ENCODE results near the gene CPXM1.

Gene CPXM1
- 0 to 0.23 (median 0) reads per million in 9 experiments for total RNA-seq

- H3K9me3 Mint-ChIP-seq = no peaks in the 10 kb centered on the region
- ATAC-seq (replicated peaks) (peak; percentile 49), DNase-seq (no peak)
- H3K27ac Mint-ChIP-seq = peak within 1 kb of the TSS; percentile 49 to 87
- H3K27me3 Mint-ChIP-seq = peaks cover 84 to 100% of the 10 kb centered on the region in 2 donors
- H3K36me3 Mint-ChIP-seq (ENCODE audit: insufficient read depth) = peaks cover 2% of the 10 kb centered on the region
- H3K4me1 Mint-ChIP-seq (ENCODE audit: low read depth in 2 of 2) = peaks cover 19 to 22% of the 10 kb centered on the region in 2 donors
- H3K4me3 Mint-ChIP-seq = peak within 1 kb of the TSS; percentile 78 to 84
These were observed at the start of gene CPXM1 for GRCh38 chr20:2800521-2801285. CPXM1 (minus strand) TSS chr20:2800627; CDS start chr20:2800572, 55 bp downstream.

- H3K27ac Mint-ChIP-seq = no peak overlapping the region
- no peaks in the 10 kb centered on the region for H3K27me3 Mint-ChIP-seq
- H3K4me3 Mint-ChIP-seq = no peak overlapping the region
- ATAC-seq (replicated peaks) = no peak
- no peak for DNase-seq
- peaks cover 22 to 30% of the 10 kb centered on the region in 2 donors for H3K4me1 Mint-ChIP-seq (ENCODE audit: low read depth in 2 of 2)
- no peaks in the 10 kb centered on the region for H3K9me3 Mint-ChIP-seq
- peaks cover 15% of the 10 kb centered on the region for H3K36me3 Mint-ChIP-seq (ENCODE audit: insufficient read depth)
These were observed 49.1 kb upstream of the CPXM1 start for GRCh38 chr20:2849529-2849928.

- DNase-seq = no peak
- Mint-ChIP-seq H3K36me3 (ENCODE audit: insufficient read depth) (peaks cover 15% of the 10 kb centered on the region), H3K27me3 (no peaks in the 10 kb centered on the region), H3K9me3 (no peaks in the 10 kb centered on the region), H3K4me1 (ENCODE audit: low read depth in 2 of 2) (peaks cover 23 to 35% of the 10 kb centered on the region in 2 donors), H3K4me3 (no peak overlapping the region), H3K27ac (no peak overlapping the region)
- no peak for ATAC-seq (replicated peaks)
These were observed 47.4 kb upstream of the CPXM1 start for GRCh38 chr20:2847802-2848201.

- peaks cover 12 to 28% of the 10 kb centered on the region in 2 donors for H3K4me1 Mint-ChIP-seq (ENCODE audit: low read depth in 2 of 2)
- DNase-seq = no peak
- no peaks in the 10 kb centered on the region for H3K27me3 Mint-ChIP-seq
- H3K27ac Mint-ChIP-seq = no peak overlapping the region
- peaks cover 10% of the 10 kb centered on the region for H3K36me3 Mint-ChIP-seq (ENCODE audit: insufficient read depth)
- H3K4me3 Mint-ChIP-seq = no peak overlapping the region
- H3K9me3 Mint-ChIP-seq = no peaks in the 10 kb centered on the region
- no peak for ATAC-seq (replicated peaks)
These were observed 46.3 kb upstream of the CPXM1 start for GRCh38 chr20:2846698-2847097.

GRCh38 chr20:2845607-2846006 lies 45.2 kb upstream of the CPXM1 start:
- H3K36me3 Mint-ChIP-seq (ENCODE audit: insufficient read depth) = peaks cover 7% of the 10 kb centered on the region
- no peaks in the 10 kb centered on the region for H3K27me3 Mint-ChIP-seq
- H3K4me3 Mint-ChIP-seq = no peak overlapping the region
- ATAC-seq (replicated peaks) (no peak), DNase-seq (no peak)
- peak overlapping the region in 1 of 2 donors; percentile 44 for H3K27ac Mint-ChIP-seq
- peaks cover 13 to 30% of the 10 kb centered on the region in 2 donors for H3K4me1 Mint-ChIP-seq (ENCODE audit: low read depth in 2 of 2)
- H3K9me3 Mint-ChIP-seq = no peaks in the 10 kb centered on the region

GRCh38 chr20:2840967-2841531 lies 40.6 kb upstream of the CPXM1 start:
- ATAC-seq (replicated peaks) = peak; percentile 26
- H3K4me1 Mint-ChIP-seq (ENCODE audit: low read depth in 2 of 2) = peaks cover 20 to 42% of the 10 kb centered on the region in 2 donors
- peaks cover 7% of the 10 kb centered on the region for H3K36me3 Mint-ChIP-seq (ENCODE audit: insufficient read depth)
- H3K27ac Mint-ChIP-seq = peak overlapping the region; percentile 76 to 78
- H3K27me3 Mint-ChIP-seq = no peaks in the 10 kb centered on the region
- DNase-seq = peak in 2 of 3 experiments; percentile 16 to 33
- no peaks in the 10 kb centered on the region for H3K9me3 Mint-ChIP-seq
- peak overlapping the region; percentile 76 to 87 for H3K4me3 Mint-ChIP-seq

GRCh38 chr20:2840138-2840966 lies 39.9 kb upstream of the CPXM1 start, which contains the start of the genes PCED1A and VPS16:
PCED1A (minus strand) TSS chr20:2840655; CDS start chr20:2839912, 743 bp downstream.
VPS16 (plus strand) TSS chr20:2840745; CDS start chr20:2840775, 30 bp downstream.
- Mint-ChIP-seq H3K4me3 (peak within 1 kb of the TSS; percentile 76 to 87), H3K36me3 (ENCODE audit: insufficient read depth) (peaks cover 7% of the 10 kb centered on the region), H3K9me3 (no peaks in the 10 kb centered on the region), H3K27ac (peak within 1 kb of the TSS; percentile 76 to 78), H3K4me1 (ENCODE audit: low read depth in 2 of 2) (peaks cover 20 to 42% of the 10 kb centered on the region in 2 donors), H3K27me3 (no peaks in the 10 kb centered on the region)
- ATAC-seq (replicated peaks) (peak; percentile 98), DNase-seq (peak; percentile 83 to 90 (median 88))

- peak overlapping the region; percentile 76 to 78 for H3K27ac Mint-ChIP-seq
- peak overlapping the region; percentile 72 to 87 for H3K4me3 Mint-ChIP-seq
- H3K36me3 Mint-ChIP-seq (ENCODE audit: insufficient read depth) = peaks cover 7% of the 10 kb centered on the region
- H3K9me3 Mint-ChIP-seq = no peaks in the 10 kb centered on the region
- peaks cover 17 to 37% of the 10 kb centered on the region in 2 donors for H3K4me1 Mint-ChIP-seq (ENCODE audit: low read depth in 2 of 2)
- DNase-seq (no peak), ATAC-seq (replicated peaks) (no peak)
- H3K27me3 Mint-ChIP-seq = no peaks in the 10 kb centered on the region
These were observed 39.3 kb upstream of the CPXM1 start for GRCh38 chr20:2839732-2840137.

- H3K4me3 Mint-ChIP-seq = peak overlapping the region; percentile 72 to 87
- peaks cover 13 to 30% of the 10 kb centered on the region in 2 donors for H3K4me1 Mint-ChIP-seq (ENCODE audit: low read depth in 2 of 2)
- H3K27ac Mint-ChIP-seq = peak overlapping the region; percentile 76 to 78
- ATAC-seq (replicated peaks) (no peak), DNase-seq (no peak)
- peaks cover 7% of the 10 kb centered on the region for H3K36me3 Mint-ChIP-seq (ENCODE audit: insufficient read depth)
- H3K9me3 Mint-ChIP-seq = no peaks in the 10 kb centered on the region
- no peaks in the 10 kb centered on the region for H3K27me3 Mint-ChIP-seq
These were observed 38.6 kb upstream of the CPXM1 start for GRCh38 chr20:2838847-2839671.

GRCh38 chr20:2838170-2838797 lies 37.9 kb upstream of the CPXM1 start:
- Mint-ChIP-seq H3K36me3 (ENCODE audit: insufficient read depth) (peaks cover 7% of the 10 kb centered on the region), H3K4me1 (ENCODE audit: low read depth in 2 of 2) (peaks cover 10 to 24% of the 10 kb centered on the region in 2 donors), H3K27me3 (no peaks in the 10 kb centered on the region), H3K4me3 (peak overlapping the region in 1 of 2 donors; percentile 22), H3K27ac (no peak overlapping the region), H3K9me3 (no peaks in the 10 kb centered on the region)
- DNase-seq (no peak), ATAC-seq (replicated peaks) (no peak)

GRCh38 chr20:2837221-2837960 lies 37.0 kb upstream of the CPXM1 start:
- H3K4me3 Mint-ChIP-seq = no peak overlapping the region
- no peak for DNase-seq
- H3K27ac Mint-ChIP-seq = no peak overlapping the region
- no peaks in the 10 kb centered on the region for H3K9me3 Mint-ChIP-seq
- no peak for ATAC-seq (replicated peaks)
- H3K27me3 Mint-ChIP-seq = no peaks in the 10 kb centered on the region
- H3K4me1 Mint-ChIP-seq (ENCODE audit: low read depth in 2 of 2) = peaks cover 10 to 24% of the 10 kb centered on the region in 2 donors
- peaks cover 7% of the 10 kb centered on the region for H3K36me3 Mint-ChIP-seq (ENCODE audit: insufficient read depth)

GRCh38 chr20:2836035-2836434 lies 35.6 kb upstream of the CPXM1 start:
- Mint-ChIP-seq H3K27me3 (no peaks in the 10 kb centered on the region), H3K4me1 (ENCODE audit: low read depth in 2 of 2) (peaks cover 7 to 22% of the 10 kb centered on the region in 2 donors), H3K36me3 (ENCODE audit: insufficient read depth) (peaks cover 7% of the 10 kb centered on the region), H3K27ac (no peak overlapping the region), H3K4me3 (no peak overlapping the region), H3K9me3 (no peaks in the 10 kb centered on the region)
- DNase-seq (no peak), ATAC-seq (replicated peaks) (no peak)

All from effector memory CD8-positive, alpha-beta T cell (primary cell).